Naive B cell (primary cell): ENCODE measurements around the gene LRRC25. TPM values are rescaled to one million over a fixed set of nuclear protein-coding genes. Genes with fewer than 3 reads are reported as not detected.

Source experiments
- ATAC-seq, 2 donors: fragments of 150-1000 bp; cut with Tn5 transposase; 2 replicates each; pipeline ENCODE4 v1.10.0; 2021; ENCODE audit warnings: low read depth in 2 of 2, mild to moderate bottlenecking in 2 of 2, moderate library complexity in 2 of 2
- DNase-seq: peaks from one replicate; pipeline ENCODE4 v3.0.0; 2022
- H3K27ac Mint-ChIP-seq, 6 donors: one replicate each; pipeline ENCODE4 v1.8.0; 2020 to 2022; ENCODE audit warnings: mild to moderate bottlenecking in 6 of 6, mixed read lengths in 6 of 6, moderate library complexity in 5 of 6, inconsistent platforms in 2 of 6
- H3K27me3 Mint-ChIP-seq, 3 donors: one replicate each; pipeline ENCODE4 v1.8.0; 2021 to 2022; ENCODE audit warnings: mixed read lengths in 3 of 3, mild to moderate bottlenecking in 1 of 3
- H3K36me3 Mint-ChIP-seq, 2 donors: one replicate each; pipeline ENCODE4 v1.8.0; 2020 to 2022; ENCODE audit warnings: mixed read lengths in 2 of 2, inconsistent platforms in 1 of 2, mild to moderate bottlenecking in 1 of 2
- H3K4me1 Mint-ChIP-seq, 3 donors: one replicate each; pipeline ENCODE4 v1.8.0; 2020 to 2022; ENCODE audit warnings: mixed read lengths in 3 of 3, inconsistent platforms in 1 of 3, mild to moderate bottlenecking in 1 of 3, moderate library complexity in 1 of 3
- H3K4me3 Mint-ChIP-seq, 8 donors: one replicate each; pipeline ENCODE4 v1.8.0; 2020 to 2022; ENCODE audit warnings: mild to moderate bottlenecking in 8 of 8, mixed read lengths in 8 of 8, moderate library complexity in 8 of 8, inconsistent platforms in 2 of 8
- H3K9me3 Mint-ChIP-seq, 7 donors: one replicate each; pipeline ENCODE4 v1.8.0; 2020 to 2022; ENCODE audit warnings: mixed read lengths in 7 of 7, mild to moderate bottlenecking in 5 of 7, inconsistent platforms in 2 of 7, moderate library complexity in 1 of 7
- polyA plus RNA-seq, 6 donors: library from polyadenylated mRNA; unstranded; fragments of 300-500 nt; fragmentation: Illumina TruSeq; gene quantifications; one replicate each; pipeline ENCODE4 v1.2.3, GENCODE V29; 2021; ENCODE audit warnings: low read depth in 6 of 6

The LRRC25 gene
- polyA plus RNA-seq, 6 donors from 2014 or later: 0.17 to 30.8 (median 17.9) TPM

GRCh38 chr19:18346091-18346490 is 51.3 kb downstream of the LRRC25 start:
- Mint-ChIP-seq H3K4me3 (no peak overlapping the region), H3K4me1 (peaks cover 13 to 22% (median 19%) of the 10 kb centered on the region in 3 donors), H3K27ac (peak overlapping the region in 3 of 6 donors; percentile 41 to 78 (median 70)), H3K27me3 (no peaks in the 10 kb centered on the region), H3K36me3 (peaks cover 9% of the 10 kb centered on the region in 2 donors), H3K9me3 (no peaks in the 10 kb centered on the region)
- DNase-seq: no peak
- ATAC-seq: no peak

GRCh38 chr19:18345296-18345695 is 52.1 kb downstream of the LRRC25 start:
- no peak for ATAC-seq
- peaks cover 14 to 22% (median 20%) of the 10 kb centered on the region in 3 donors for H3K4me1 Mint-ChIP-seq
- peaks cover 7 to 9% of the 10 kb centered on the region in 2 donors for H3K36me3 Mint-ChIP-seq
- no peaks in the 10 kb centered on the region for H3K27me3 Mint-ChIP-seq
- H3K4me3 Mint-ChIP-seq: peak overlapping the region in 1 of 8 donors; percentile 58
- no peaks in the 10 kb centered on the region for H3K9me3 Mint-ChIP-seq
- DNase-seq: no peak
- no peak overlapping the region for H3K27ac Mint-ChIP-seq

GRCh38 chr19:18344582-18344950 is 52.9 kb downstream of the LRRC25 start:
- no peaks in the 10 kb centered on the region for H3K27me3 Mint-ChIP-seq
- ATAC-seq (no peak), DNase-seq (no peak)
- H3K9me3 Mint-ChIP-seq: no peaks in the 10 kb centered on the region
- peaks cover 5 to 9% of the 10 kb centered on the region in 2 donors for H3K36me3 Mint-ChIP-seq
- H3K27ac Mint-ChIP-seq: no peak overlapping the region
- peaks cover 19 to 25% (median 24%) of the 10 kb centered on the region in 3 donors for H3K4me1 Mint-ChIP-seq
- H3K4me3 Mint-ChIP-seq: peak overlapping the region in 1 of 8 donors; percentile 58

- DNase-seq (no peak), ATAC-seq (no peak)
- H3K36me3 Mint-ChIP-seq: peaks cover 3 to 5% of the 10 kb centered on the region in 2 donors
- peak overlapping the region in 1 of 6 donors; percentile 86 for H3K27ac Mint-ChIP-seq
- H3K4me3 Mint-ChIP-seq: peak overlapping the region; percentile 2 to 97 (median 84)
- peaks cover 0 to 9% (median 0%) of the 10 kb centered on the region in 3 donors for H3K27me3 Mint-ChIP-seq
- H3K4me1 Mint-ChIP-seq: peaks cover 21 to 24% (median 21%) of the 10 kb centered on the region in 3 donors
- H3K9me3 Mint-ChIP-seq: no peaks in the 10 kb centered on the region
Measured at GRCh38 chr19:18342090-18342632, 55.3 kb downstream of the LRRC25 start.

Other genes with a start within 250 kb of the LRRC25 start
- gene PIK3R2, start 244.5 kb downstream of the LRRC25 start, polyA plus RNA-seq: 1 to 10 TPM; 1.2 to 5.7 (median 2.3) TPM
- 100 to 1,000 TPM; 107 to 293 (median 206) TPM for gene IFI30, start 223.8 kb downstream of the LRRC25 start, polyA plus RNA-seq
- gene MPV17L2, start 204.4 kb downstream of the LRRC25 start, polyA plus RNA-seq: 10 to 100 TPM in 3 of 6 donors, 1 to 10 TPM in 3; 1.8 to 12.0 (median 10.2) TPM
- gene RAB3A, start 193.6 kb downstream of the LRRC25 start, polyA plus RNA-seq: 1 to 10 TPM in 3 of 6 donors, under 1 TPM in 3; 0.21 to 2.8 (median 0.80) TPM
- not detected for gene PDE4C, start 171.2 kb downstream of the LRRC25 start, polyA plus RNA-seq
- gene IQCN, start 123.2 kb downstream of the LRRC25 start, polyA plus RNA-seq: 1 to 10 TPM in 3 of 6 donors, under 1 TPM in 2, not detected in 1; 0.69 to 1.9 (median 1.1) TPM
- 100 to 1,000 TPM in 4 of 6 donors, 10 to 100 TPM in 2; 46.5 to 325 (median 154) TPM for gene JUND, start 116.0 kb downstream of the LRRC25 start, polyA plus RNA-seq
- gene LSM4, start 74.5 kb downstream of the LRRC25 start, polyA plus RNA-seq: 100 to 1,000 TPM; 111 to 157 (median 123) TPM
- gene PGPEP1, start 57.0 kb downstream of the LRRC25 start, polyA plus RNA-seq: 10 to 100 TPM in 2 of 6 donors, 1 to 10 TPM in 4; 4.0 to 11.8 (median 8.0) TPM
- gene GDF15, start 11.5 kb downstream of the LRRC25 start, polyA plus RNA-seq: not detected
- 10 to 100 TPM; 54.7 to 78.0 (median 61.8) TPM for gene SSBP4, start 21.8 kb upstream of the LRRC25 start, polyA plus RNA-seq
- 10 to 100 TPM in 2 of 6 donors, 1 to 10 TPM in 4; 6.3 to 12.2 (median 8.6) TPM for gene ISYNA1, start 40.5 kb upstream of the LRRC25 start, polyA plus RNA-seq
- 10 to 100 TPM in 5 of 6 donors, 1 to 10 TPM in 1; 7.0 to 19.3 (median 14.6) TPM for gene ELL, start 124.4 kb upstream of the LRRC25 start, polyA plus RNA-seq
- gene FKBP8, start 146.0 kb upstream of the LRRC25 start, polyA plus RNA-seq: 100 to 1,000 TPM in 1 of 6 donors, 10 to 100 TPM in 5; 69.8 to 100 (median 71.6) TPM
- gene KXD1, start 160.2 kb upstream of the LRRC25 start, polyA plus RNA-seq: 100 to 1,000 TPM in 1 of 6 donors, 10 to 100 TPM in 5; 75.3 to 108 (median 84.5) TPM
- 1,000 to 10,000 TPM; 1,188 to 1,782 (median 1,685) TPM for gene UBA52, start 174.2 kb upstream of the LRRC25 start, polyA plus RNA-seq
- gene REX1BD, start 191.2 kb upstream of the LRRC25 start, polyA plus RNA-seq: 100 to 1,000 TPM in 2 of 6 donors, 10 to 100 TPM in 4; 76.0 to 107 (median 91.9) TPM
- 1 to 10 TPM in 2 of 6 donors, under 1 TPM in 2, not detected in 2; 0.44 to 7.0 (median 0.97) TPM for gene CRLF1, start 209.2 kb upstream of the LRRC25 start, polyA plus RNA-seq
- gene TMEM59L, start 215.2 kb upstream of the LRRC25 start, polyA plus RNA-seq: not detected
- 1 to 10 TPM in 5 of 6 donors, not detected in 1; 2.0 to 3.7 (median 3.6) TPM for gene KLHL26, start 239.4 kb upstream of the LRRC25 start, polyA plus RNA-seq